Measurements from ENCODE around the gene KLHL20. TPM values are rescaled to one million over a fixed set of nuclear protein-coding genes. Genes with fewer than 3 reads are reported as not detected.

The KLHL20 gene
- total and polyA plus RNA-seq, 2 donors (not counting 3 experiments of a cell fraction or from before 2014, with no cell fraction given) = 14.0 to 26.9 TPM

DNA sequence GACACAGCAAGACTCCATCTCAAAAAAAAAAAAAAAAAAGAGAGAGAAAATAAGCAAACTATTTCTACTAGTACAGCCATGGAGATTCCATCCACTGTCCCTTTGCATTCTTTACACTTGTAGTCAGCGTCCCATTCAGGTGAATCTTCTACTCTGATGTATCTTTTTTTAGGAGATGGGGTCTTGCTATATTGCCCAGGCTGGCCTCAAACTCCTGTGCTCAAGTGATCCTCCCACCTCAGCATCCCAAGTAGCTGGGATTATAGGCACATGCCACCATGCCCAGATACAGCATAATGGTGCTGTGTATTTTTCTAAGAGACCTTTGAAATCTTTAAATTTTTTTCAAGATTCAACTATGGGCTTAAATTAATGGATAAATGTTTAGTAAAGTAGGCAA, 118.0 kb downstream of the KLHL20 start:
- Histone ChIP-seq H3K79me2 (ENCODE audit: control insufficient read depth, insufficient read depth, low read length) (no peaks in the 10 kb centered on the region), H3K9me1 (replicated peaks; ENCODE audit: control insufficient read depth, extremely low read depth, insufficient read depth, low read length) (no peaks in the 10 kb centered on the region), H3K27ac (ENCODE audit: insufficient read depth, low read depth, low read length) (no peak overlapping the region), H4K20me1 (replicated peaks; ENCODE audit: control insufficient read depth, extremely low read depth, insufficient read depth, low read length) (no peaks in the 10 kb centered on the region), H3K9me3 (replicated peaks; ENCODE audit: control insufficient read depth, insufficient read depth, low read length) (no peaks in the 10 kb centered on the region), H3K4me3 (replicated peaks in 1 of 3; ENCODE audit: insufficient read depth in 1 of 3, low read depth in 1 of 3, low read length in 3 of 3) (no peak overlapping the region), H3K4me2 (ENCODE audit: insufficient read depth, low read length) (no peak overlapping the region), H3K27me3 (ENCODE audit: control insufficient read depth in 2 of 2, insufficient read depth in 2 of 2, low read length in 2 of 2) (no peaks in the 10 kb centered on the region), H3K9ac (replicated peaks; ENCODE audit: extremely low read depth, insufficient read depth, low read length) (no peak overlapping the region), H3K4me1 (ENCODE audit: control insufficient read depth, extremely low read depth, insufficient read depth, low read length) (peaks cover 2% of the 10 kb centered on the region), H2AFZ (ENCODE audit: low read depth, low read length) (no peak overlapping the region), H3K36me3 (ENCODE audit: control insufficient read depth in 2 of 2, extremely low read depth in 1 of 2, insufficient read depth in 2 of 2, low read length in 2 of 2) (no peaks in the 10 kb centered on the region)
- ChIA-PET POLR2A (no interaction called here), CTCF (no interaction called here)
- BruUV-seq (replicated peaks) = no TSS peak
- no peak for TF ChIP-seq POLR2A (IDR thresholded peaks at IDR 0.05; ENCODE audit: low read depth, low read length)
- FAIRE-seq (no peak), DNase-seq (ENCODE audit: low read depth, low spot score) (no peak)
- dilution Hi-C loops (cut with MboI; ENCODE audit: extremely low pct_ligation_motif_present, low sequenced_read_pairs) = no loop called here
- intact Hi-C loops (cut with micrococcal nuclease) = no loop called here

Small RNA genes lying within 50 kb of the gene (small RNA-seq; reads per million reads assigned to genes)
- gene BX248409.1 (ENCODE audit: insufficient read depth, insufficient read length, low read depth, low replicate concordance) (not detected), gene RF00019 (ENCODE audit: insufficient read depth, insufficient read length, low read depth, low replicate concordance) (not detected)

Other genes starting within 250 kb of the KLHL20 start
- gene PRDX6, start 237.6 kb upstream of the KLHL20 start, total RNA-seq = 259 and 288 TPM in 2 replicates
- 126 and 145 TPM in 2 replicates for gene PRDX6, start 237.6 kb upstream of the KLHL20 start, polyA plus RNA-seq
- gene SLC9C2, start 111.9 kb upstream of the KLHL20 start, total RNA-seq = 0.15 TPM in 1 of 2 replicates, not detected in the other
- not detected in 2 replicates for gene SLC9C2, start 111.9 kb upstream of the KLHL20 start, polyA plus RNA-seq
- not detected in 2 replicates for gene TEX50, start 79.6 kb upstream of the KLHL20 start, total RNA-seq
- gene TEX50, start 79.6 kb upstream of the KLHL20 start, polyA plus RNA-seq = not detected in 2 replicates
- gene ANKRD45, start 45.1 kb upstream of the KLHL20 start, total RNA-seq = 0.37 and 0.62 TPM in 2 replicates
- 0.19 and 0.21 TPM in 2 replicates for gene ANKRD45, start 45.1 kb upstream of the KLHL20 start, polyA plus RNA-seq
- gene DARS2, start 109.7 kb downstream of the KLHL20 start, total RNA-seq = 30.5 and 33.6 TPM in 2 replicates
- 12.8 and 17.4 TPM in 2 replicates for gene DARS2, start 109.7 kb downstream of the KLHL20 start, polyA plus RNA-seq
- gene CENPL, start 109.9 kb downstream of the KLHL20 start, total RNA-seq = 19.0 and 20.8 TPM in 2 replicates
- gene CENPL, start 109.9 kb downstream of the KLHL20 start, polyA plus RNA-seq = 5.9 and 6.6 TPM in 2 replicates
- 302 and 343 TPM in 2 replicates for gene GAS5, start 153.0 kb downstream of the KLHL20 start, total RNA-seq
- 411 and 492 TPM in 2 replicates for gene GAS5, start 153.0 kb downstream of the KLHL20 start, polyA plus RNA-seq
- gene ZBTB37, start 153.4 kb downstream of the KLHL20 start, total RNA-seq = 4.9 and 5.9 TPM in 2 replicates
- 0.73 and 0.94 TPM in 2 replicates for gene ZBTB37, start 153.4 kb downstream of the KLHL20 start, polyA plus RNA-seq
- gene SERPINC1, start 202.3 kb downstream of the KLHL20 start, total RNA-seq = 0.35 TPM in 1 of 2 replicates, not detected in the other
- gene SERPINC1, start 202.3 kb downstream of the KLHL20 start, polyA plus RNA-seq = 0.05 and 0.06 TPM in 2 replicates

Measured in endothelial cell of umbilical vein (primary cell).